ACC112 (cell line): ENCODE data around the gene LCTL.

Experiments used
- H2AFZ ChIP-seq: fragments of 200-600 bp; sonication (generic); one replicate; pipeline ENCODE4 v1.6.0; 2017; ENCODE audit warnings: antibody characterized with exemption, low read length; ENCODE audit not compliant: unreplicated experiment
- H3K27ac ChIP-seq: fragments of 200-600 bp; sonication (generic); 2 replicates; pipeline ENCODE4 v1.5.1; 2014; ENCODE audit warnings: low read depth, mild to moderate bottlenecking, antibody characterized with exemption, low read length, moderate library complexity
- H3K27me3 ChIP-seq: fragments of 200-600 bp; sonication (generic); 2 replicates; pipeline ENCODE4 v1.6.1; 2014; ENCODE audit warnings: mild to moderate bottlenecking, antibody characterized with exemption, low read length, moderate library complexity, mixed read lengths; ENCODE audit not compliant: insufficient read depth
- H3K36me3 ChIP-seq: fragments of 200-600 bp; sonication (generic); 2 replicates; pipeline ENCODE4 v1.6.1; 2016; ENCODE audit warnings: mild to moderate bottlenecking, antibody characterized with exemption, low read length, moderate library complexity, mixed read lengths; ENCODE audit not compliant: insufficient read depth
- H3K4me1 ChIP-seq: fragments of 200-600 bp; sonication (generic); one replicate; pipeline ENCODE4 v1.6.1; 2016; ENCODE audit warnings: low read length, mixed read lengths; ENCODE audit not compliant: insufficient read depth, unreplicated experiment, control insufficient read depth
- H3K4me3 ChIP-seq: fragments of 200-600 bp; sonication (generic); 2 replicates; pipeline ENCODE4 v1.5.1; 2014; ENCODE audit warnings: mild to moderate bottlenecking, low read depth, low read length
- H3K79me2 ChIP-seq: fragments of 200-600 bp; sonication (generic); one replicate; pipeline ENCODE4 v1.6.0; 2016; ENCODE audit warnings: low read length; ENCODE audit not compliant: control insufficient read depth, unreplicated experiment, insufficient read depth

Gene LCTL

DNA sequence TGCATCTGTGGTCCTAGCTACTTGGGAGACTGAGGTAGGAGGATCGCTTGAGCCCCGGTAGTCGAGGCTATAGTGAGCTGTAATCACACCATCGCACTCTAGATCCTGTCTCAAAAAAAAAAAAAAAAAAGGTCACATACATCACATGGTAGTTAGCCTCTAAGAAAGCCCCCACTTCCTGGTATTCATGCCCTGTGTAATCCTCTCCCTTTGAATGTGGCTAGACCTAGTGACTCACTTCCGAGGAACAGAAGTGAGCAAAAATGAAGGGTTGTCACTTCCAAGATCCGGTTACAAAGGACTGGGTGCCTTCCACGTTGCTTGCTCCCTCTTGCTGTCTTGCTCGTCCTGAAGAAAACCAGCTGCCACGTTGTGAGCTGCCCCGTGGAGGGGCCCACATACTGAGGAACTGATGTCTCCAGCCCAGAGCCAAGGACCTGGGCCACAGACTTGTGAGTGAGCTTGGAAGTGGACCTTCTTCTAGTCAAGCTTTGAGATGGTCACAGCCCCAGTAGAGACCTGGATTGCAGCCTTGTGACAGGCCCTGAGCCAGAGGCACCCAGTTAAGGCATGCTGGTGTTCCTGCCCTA is 12.6 kb upstream of the LCTL start:
- Histone ChIP-seq H3K4me1 (peaks cover 40% of the 10 kb centered on the region), H3K27me3 (no peaks in the 10 kb centered on the region), H2AFZ (no peak overlapping the region), H3K4me3 (no peak overlapping the region), H3K36me3 (no peaks in the 10 kb centered on the region), H3K79me2 (no peaks in the 10 kb centered on the region), H3K27ac (peak overlapping the region; percentile 25; the same call in 1 of the 2 replicates)

DNA sequence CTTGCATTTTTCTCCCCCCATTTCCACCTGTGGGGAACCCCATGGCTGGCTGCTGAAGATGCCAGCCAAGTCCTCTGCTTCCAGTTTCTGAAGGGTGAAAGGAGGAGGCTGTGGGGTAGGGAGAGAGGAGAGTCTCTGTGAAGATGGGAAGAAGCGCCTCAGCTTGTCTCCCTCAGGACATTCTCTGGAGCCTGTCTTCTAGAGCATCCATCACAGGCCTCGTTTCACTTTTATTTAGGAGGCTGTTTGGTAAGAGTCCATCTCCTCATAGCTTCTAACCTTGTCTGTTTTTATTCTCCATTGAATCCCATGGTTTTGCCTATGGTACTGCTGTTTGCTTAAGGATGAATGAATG is 8.8 kb upstream of the LCTL start:
- H3K36me3 ChIP-seq = no peaks in the 10 kb centered on the region
- no peaks in the 10 kb centered on the region for H3K79me2 ChIP-seq
- H3K27ac ChIP-seq = no peak overlapping the region
- H3K4me1 ChIP-seq = peaks cover 22% of the 10 kb centered on the region
- H2AFZ ChIP-seq = peak overlapping the region; percentile 24
- no peaks in the 10 kb centered on the region for H3K27me3 ChIP-seq
- no peak overlapping the region for H3K4me3 ChIP-seq

DNA sequence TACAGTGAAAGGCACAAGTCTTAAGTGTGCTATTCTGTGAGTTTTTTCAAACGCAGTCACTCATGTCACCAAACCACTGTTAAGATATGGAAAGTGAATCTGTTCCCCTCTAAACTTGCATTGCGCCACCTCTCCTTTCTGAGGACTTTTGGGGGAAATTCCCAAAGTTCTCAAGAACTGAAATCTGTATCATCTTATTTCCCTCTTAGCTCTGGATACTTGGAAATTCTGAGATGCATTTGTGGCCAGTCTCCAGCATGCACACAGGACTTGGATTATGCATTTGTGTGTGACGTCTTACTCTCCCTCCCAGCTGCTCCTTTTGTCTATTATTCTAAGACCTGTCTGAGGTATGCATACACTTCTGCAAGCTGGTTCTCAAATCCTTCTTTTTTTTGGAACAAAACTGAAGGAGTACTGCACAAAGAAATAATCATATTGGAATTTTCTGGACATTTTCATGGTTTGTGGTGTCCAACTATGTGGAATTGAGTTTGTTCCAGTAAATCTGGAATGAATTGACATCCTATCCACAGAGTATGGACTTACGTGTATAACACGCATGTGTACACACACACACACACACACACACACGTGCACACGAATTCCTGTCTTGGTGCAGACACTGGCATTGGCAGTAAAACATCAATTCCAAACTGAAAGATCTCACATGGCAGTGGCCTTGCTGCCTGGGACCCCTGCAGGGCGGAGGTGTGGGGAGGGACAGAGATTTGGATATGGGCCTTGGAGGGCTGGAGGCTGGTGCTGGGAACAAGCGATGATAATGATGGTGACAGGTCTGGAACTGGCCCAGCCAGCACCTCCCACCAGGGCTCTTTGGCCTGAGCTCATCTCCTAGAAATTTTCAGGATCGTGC is 8.2 kb upstream of the LCTL start:
- Histone ChIP-seq H3K27ac (no peak overlapping the region), H3K4me3 (no peak overlapping the region), H3K4me1 (peaks cover 22% of the 10 kb centered on the region), H3K79me2 (no peaks in the 10 kb centered on the region), H2AFZ (peak overlapping the region; percentile 24), H3K36me3 (no peaks in the 10 kb centered on the region), H3K27me3 (no peaks in the 10 kb centered on the region)

DNA sequence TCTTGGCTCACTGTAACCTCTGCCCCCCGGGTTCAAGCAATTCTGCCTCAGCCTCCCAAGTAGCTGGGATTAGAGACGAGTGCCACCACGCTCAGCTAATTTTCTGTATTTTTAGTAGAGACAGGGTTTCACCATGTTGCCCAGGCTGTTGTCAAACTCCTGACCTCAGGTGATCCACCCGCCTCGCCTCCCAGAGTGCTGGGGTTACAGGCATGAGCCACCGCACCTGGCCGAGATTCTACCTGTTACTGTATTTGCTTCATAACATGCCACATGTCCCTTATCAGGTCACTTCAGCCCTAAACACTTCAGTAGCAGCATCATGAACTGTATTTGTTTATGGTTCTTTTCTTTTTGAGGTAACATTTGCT is 7.5 kb upstream of the LCTL start:
- no peaks in the 10 kb centered on the region for H3K27me3 ChIP-seq
- no peak overlapping the region for H3K27ac ChIP-seq
- H3K4me1 ChIP-seq = peaks cover 17% of the 10 kb centered on the region
- H3K36me3 ChIP-seq = no peaks in the 10 kb centered on the region
- H3K79me2 ChIP-seq = no peaks in the 10 kb centered on the region
- H3K4me3 ChIP-seq = no peak overlapping the region
- no peak overlapping the region for H2AFZ ChIP-seq

DNA sequence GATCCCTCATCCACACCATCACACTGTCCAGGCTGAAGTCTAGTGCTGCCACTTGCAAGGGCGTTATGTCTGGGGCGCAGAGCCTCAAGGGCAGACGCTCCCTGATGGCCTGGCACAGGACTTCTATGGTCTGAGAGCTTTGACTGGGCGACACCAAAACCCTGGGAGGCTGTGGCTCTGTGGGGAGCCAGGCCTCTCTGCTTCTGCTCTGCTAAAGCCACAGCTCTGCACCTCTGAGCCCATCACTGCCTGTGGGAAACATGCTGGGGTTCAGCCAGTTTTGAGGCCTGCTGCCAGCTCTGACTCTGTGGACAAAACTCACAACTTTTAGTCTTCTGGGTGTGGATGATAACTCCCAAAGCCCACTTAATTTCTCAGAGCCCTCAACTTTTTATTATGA is 6.3 kb upstream of the LCTL start:
- H3K27me3 ChIP-seq = no peaks in the 10 kb centered on the region
- no peaks in the 10 kb centered on the region for H3K79me2 ChIP-seq
- peaks cover 14% of the 10 kb centered on the region for H3K4me1 ChIP-seq
- H2AFZ ChIP-seq = no peak overlapping the region
- H3K27ac ChIP-seq = no peak overlapping the region
- H3K4me3 ChIP-seq = no peak overlapping the region
- no peaks in the 10 kb centered on the region for H3K36me3 ChIP-seq

DNA sequence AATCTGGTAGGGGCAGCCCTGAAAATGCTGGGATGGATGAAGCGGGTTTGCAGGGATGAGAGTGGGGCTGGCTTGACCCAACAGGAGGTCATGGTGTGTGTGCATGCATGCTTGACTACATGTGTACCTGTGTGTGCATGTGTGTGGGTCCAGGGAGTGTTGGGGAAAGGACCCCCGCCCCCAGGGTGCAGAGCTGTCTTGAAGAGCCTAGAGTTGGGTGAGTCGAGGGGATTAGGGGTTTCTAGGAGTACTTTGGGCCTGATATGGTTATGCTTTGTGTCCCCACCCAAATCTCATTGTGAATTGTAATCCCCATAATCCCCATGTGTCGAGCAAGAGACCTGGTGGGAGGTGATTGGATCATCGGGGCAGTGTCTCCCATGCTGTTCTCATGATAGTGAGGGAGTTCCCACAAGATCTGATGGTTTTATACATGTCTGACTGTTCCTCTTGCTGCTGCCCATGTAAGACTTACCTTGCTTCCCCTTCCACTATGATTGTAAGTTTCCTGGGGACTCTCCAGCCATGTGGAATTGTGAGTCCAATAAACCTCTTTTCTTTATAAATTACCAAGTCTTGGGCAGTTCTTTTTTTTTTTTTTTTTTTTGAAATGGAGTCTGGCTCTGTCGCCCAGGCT is 5.2 kb upstream of the LCTL start:
- no peak overlapping the region for H3K27ac ChIP-seq
- no peak overlapping the region for H3K4me3 ChIP-seq
- H3K36me3 ChIP-seq = no peaks in the 10 kb centered on the region
- no peak overlapping the region for H2AFZ ChIP-seq
- no peaks in the 10 kb centered on the region for H3K27me3 ChIP-seq
- peaks cover 25% of the 10 kb centered on the region for H3K4me1 ChIP-seq
- H3K79me2 ChIP-seq = no peaks in the 10 kb centered on the region

DNA sequence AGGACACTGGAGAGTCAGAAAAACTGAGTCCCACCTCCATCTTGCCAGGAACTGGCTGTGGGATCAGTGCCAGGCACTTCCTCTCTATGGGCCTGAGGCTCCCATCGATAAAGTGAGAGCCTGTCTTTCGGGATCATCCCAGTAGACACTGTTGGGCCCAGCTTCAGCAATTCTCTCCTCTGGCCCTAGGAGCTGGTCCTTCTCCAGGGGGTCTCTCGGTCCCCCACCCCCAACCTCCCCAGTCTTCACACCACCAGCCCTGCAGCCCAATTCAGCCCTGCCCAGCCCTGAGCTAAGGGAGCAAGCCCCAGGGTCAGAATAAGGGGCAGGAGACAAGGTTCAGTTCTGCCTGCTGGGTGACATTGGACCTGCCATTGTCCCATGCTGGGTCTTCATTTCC is 4.5 kb upstream of the LCTL start:
- Histone ChIP-seq H3K79me2 (no peaks in the 10 kb centered on the region), H3K4me3 (no peak overlapping the region), H3K27me3 (no peaks in the 10 kb centered on the region), H3K36me3 (no peaks in the 10 kb centered on the region), H3K27ac (no peak overlapping the region), H3K4me1 (peaks cover 30% of the 10 kb centered on the region), H2AFZ (no peak overlapping the region)

DNA sequence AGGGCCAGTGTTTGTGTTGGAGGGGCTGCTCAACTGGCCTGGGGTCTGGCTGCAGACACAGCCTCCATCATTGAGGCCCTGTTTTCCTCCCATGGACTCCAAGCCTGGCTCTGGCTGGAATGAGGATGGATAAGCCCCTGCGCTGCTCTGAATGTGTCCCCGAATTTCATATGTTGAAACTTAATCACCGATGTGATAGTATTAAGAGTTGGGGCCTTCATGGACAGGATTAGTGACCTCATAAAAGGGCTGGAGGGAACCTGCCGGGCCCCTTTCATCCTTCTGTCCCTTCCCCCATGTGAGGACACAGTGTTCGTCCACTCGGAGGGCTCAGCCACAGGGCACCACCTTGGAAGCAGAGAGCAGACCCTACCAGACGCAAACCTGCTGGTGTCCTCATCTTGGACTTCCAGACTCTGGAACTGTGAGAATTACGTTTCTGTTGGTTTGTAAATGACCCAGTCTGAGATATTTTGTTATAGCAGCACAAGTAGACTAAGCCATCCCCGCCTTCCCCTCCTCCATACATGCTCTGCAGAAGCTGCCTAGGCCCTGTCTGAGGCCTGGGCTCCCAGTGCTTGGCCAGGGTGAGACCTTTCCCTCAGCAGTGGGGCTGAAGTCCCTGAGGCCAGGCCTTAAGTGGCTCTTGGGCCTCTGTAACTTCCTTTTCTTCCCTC is 3.8 kb upstream of the LCTL start:
- H3K27ac ChIP-seq = no peak overlapping the region
- H3K79me2 ChIP-seq = no peaks in the 10 kb centered on the region
- no peaks in the 10 kb centered on the region for H3K27me3 ChIP-seq
- H3K4me3 ChIP-seq = no peak overlapping the region
- no peak overlapping the region for H2AFZ ChIP-seq
- no peaks in the 10 kb centered on the region for H3K36me3 ChIP-seq
- H3K4me1 ChIP-seq = peaks cover 28% of the 10 kb centered on the region

DNA sequence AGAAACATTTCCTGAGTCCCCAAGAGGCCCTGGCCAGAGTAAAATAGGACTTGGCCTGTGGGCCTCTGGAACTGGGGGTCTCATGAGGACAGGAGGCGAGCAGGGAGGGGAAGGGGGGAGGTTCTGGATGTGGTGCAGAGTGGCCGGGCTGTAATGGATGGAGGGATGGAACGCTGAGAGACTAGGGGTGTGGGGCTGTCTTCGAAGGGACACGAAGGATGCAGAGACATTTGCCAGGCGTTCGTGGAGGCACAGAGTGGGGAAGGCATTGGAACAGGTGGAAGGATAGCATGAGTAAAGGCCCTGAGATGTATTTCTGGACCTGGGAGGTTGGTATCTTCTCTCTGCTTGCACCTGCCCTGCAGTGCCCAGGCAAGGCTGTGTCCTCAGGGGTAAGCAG is 2.1 kb upstream of the LCTL start:
- Histone ChIP-seq H3K4me1 (peaks cover 18% of the 10 kb centered on the region), H3K27ac (no peak overlapping the region), H3K4me3 (no peak overlapping the region)

DNA sequence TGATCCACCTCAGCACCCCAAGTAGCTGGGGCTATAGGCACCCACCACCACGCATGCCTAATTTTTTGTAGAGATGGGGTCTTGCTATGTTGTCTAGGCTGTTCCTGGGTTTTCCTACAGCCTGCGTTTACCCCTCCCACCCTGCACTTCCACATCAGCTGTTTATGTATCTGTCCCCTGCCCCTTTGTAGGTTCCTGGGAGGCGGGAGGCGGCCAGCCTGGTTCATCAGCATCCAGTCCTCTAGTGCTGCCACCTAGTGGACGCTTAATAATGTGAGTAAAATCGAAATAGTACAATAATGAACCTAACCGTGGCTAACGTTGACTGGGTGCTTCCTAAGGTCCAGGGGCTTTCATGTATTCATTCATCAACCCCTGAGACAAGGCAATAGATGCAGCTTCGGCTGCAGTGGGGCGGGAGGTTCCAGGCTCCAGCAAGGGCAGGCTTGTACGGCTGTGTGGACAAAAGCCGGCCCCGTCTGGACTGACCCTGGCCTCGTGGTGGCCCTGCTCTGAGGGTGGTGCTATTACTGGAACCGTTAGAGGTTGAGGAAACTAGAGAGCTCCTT is 1.2 kb upstream of the LCTL start:
- Histone ChIP-seq H3K27me3 (no peaks in the 10 kb centered on the region), H3K36me3 (no peaks in the 10 kb centered on the region), H3K4me1 (peaks cover 18% of the 10 kb centered on the region), H3K4me3 (no peak overlapping the region), H3K27ac (no peak overlapping the region), H3K79me2 (no peaks in the 10 kb centered on the region), H2AFZ (peak overlapping the region; percentile 30)

More for the DNA sequence above, 2.1 kb upstream of the LCTL start:
- Histone ChIP-seq H2AFZ (no peak overlapping the region), H3K79me2 (no peaks in the 10 kb centered on the region), H3K36me3 (no peaks in the 10 kb centered on the region), H3K27me3 (no peaks in the 10 kb centered on the region)
